Fibroblast of skin of right quadriceps (primary cell): ENCODE data around the gene PRXL2A.
"Not testable (repeated sequence)": the region's sequence is repeated elsewhere in the genome, so short reads cannot be mapped to it uniquely, and the experiment has no call there.

ENCODE experiments used
- DNase-seq: peaks from one replicate; pipeline ENCODE4 v3.0.0-alpha.2; 2013

PRXL2A gene

DNA sequence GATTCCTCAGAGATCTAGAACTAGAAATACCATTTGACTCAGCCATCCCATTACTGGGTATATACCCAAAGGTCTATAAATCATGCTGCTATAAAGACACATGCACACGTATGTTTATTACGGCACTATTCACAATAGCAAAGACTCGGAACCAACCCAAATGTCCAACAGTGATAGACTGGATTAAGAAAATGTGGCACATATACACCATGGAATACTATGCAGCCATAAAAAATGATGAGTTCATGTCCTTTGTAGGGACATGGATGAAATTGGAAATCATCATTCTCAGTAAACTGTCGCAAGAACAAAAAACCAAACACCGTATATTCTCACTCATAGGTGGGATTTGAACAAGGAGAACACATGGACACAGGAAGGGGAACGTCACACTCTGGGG lies 72.0 kb downstream of the PRXL2A start:
- not testable (repeated sequence) for DNase-seq

- no peak for DNase-seq
Observed at GRCh38 chr10:80480852-80481251, 72.5 kb downstream of the PRXL2A start.

- no peak for DNase-seq
Observed at GRCh38 chr10:80484243-80484642, 75.9 kb downstream of the PRXL2A start.

GRCh38 chr10:80484676-80485075 lies 76.3 kb downstream of the PRXL2A start:
- no peak for DNase-seq

DNA sequence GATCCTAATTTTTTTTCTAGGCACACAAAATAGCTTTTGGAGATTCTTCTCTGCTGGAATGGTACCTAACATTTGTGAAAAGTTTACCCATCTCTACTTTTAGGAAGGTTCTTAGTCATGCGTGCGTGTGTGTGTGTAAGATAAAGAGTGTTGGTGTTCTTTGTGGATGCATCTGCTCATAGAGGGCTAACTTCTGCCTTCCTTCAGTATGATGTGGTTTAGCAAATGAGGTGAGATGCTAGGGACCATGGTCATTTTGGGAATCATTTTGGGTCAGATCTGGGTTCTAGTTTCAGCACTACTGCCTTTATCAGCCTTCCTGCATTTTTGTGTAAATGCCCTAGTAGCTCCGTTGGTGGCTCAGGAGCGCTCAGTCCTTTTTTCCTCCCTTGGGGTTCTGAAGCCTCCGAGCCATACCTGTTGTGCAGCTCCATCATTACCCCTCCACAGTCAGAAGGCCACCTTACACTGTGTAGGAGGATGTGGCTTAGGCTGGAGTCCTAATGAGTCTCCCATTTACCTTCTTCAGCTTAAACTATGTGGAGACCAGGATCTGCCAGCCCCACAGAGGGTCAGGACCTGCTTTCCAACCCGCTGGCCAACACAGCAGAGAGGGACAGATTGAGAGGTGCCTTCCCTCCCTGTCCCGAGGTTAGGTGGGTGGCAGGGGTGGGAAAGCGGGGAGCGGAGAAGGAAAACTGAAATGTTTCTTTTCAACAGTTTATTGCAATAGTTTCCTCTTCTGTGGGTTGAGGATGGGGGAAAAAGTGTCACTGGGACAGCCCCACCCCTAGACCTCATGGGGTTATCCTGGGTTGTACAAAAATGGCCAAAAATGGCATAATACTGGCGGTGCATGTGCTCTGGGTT lies 77.0 kb downstream of the PRXL2A start:
- DNase-seq: no peak

- DNase-seq: no peak
Observed at GRCh38 chr10:80485946-80486764, 77.8 kb downstream of the PRXL2A start.
